B cell (primary cell): ENCODE data around the gene RTN4RL1. TPM values are rescaled to one million over a fixed set of nuclear protein-coding genes. Genes with fewer than 3 reads are reported as not detected.

ENCODE experiments used
- ATAC-seq: fragments of 200-7000 bp; cut with Tn5 transposase; one replicate; pipeline ENCODE4 v1.10.0; 2021; ENCODE audit warnings: low read depth, mild to moderate bottlenecking, moderate number of reproducible peaks, moderate library complexity
- CTCF ChIA-PET: fragments of 350-600 bp; sonication (Branson Sonifier 250); formaldehyde crosslinking; loops from one replicate; lab custom pipeline; 2021; ENCODE audit warnings: antibody characterized with exemption, inconsistent platforms; lab: Charles Lee
- POLR2A ChIA-PET: fragments of 350-600 bp; sonication (Branson Sonifier 250); formaldehyde crosslinking; loops from one replicate; lab custom pipeline; 2021; ENCODE audit warnings: antibody characterized with exemption; lab: Charles Lee
- DNase-seq: peaks from one replicate; pipeline ENCODE4 v3.0.0; 2013
- H2AFZ ChIP-seq: 2 replicates; pipeline ENCODE4 v1.6.1; 2012; ENCODE audit warnings: mild to moderate bottlenecking, low read depth, low read length; ENCODE audit not compliant: insufficient read depth, poor library complexity, severe bottlenecking
- H3K27ac ChIP-seq, 2 donors: 1 replicate in 1 of 2; 2 replicates in 1 of 2; pipeline ENCODE4 v1.5.1; 2012 to 2013; ENCODE audit warnings: low read length in 2 of 2, mild to moderate bottlenecking in 2 of 2, moderate library complexity in 1 of 2
- H3K27me3 ChIP-seq, 4 experiments: fragments of 200-600 bp in 1 of 4; sonication (generic) in 1 of 4; replicated peaks in 1 of 4; 1 replicate in 2 of 4; 2 replicates in 2 of 4; pipeline versions ENCODE4 v1.6.1 to v1.7.0; 2013 to 2016; ENCODE audit warnings: low read length in 3 of 4, mild to moderate bottlenecking in 2 of 4, mixed read lengths in 1 of 4, moderate library complexity in 1 of 4; ENCODE audit not compliant: insufficient read depth in 4 of 4, control insufficient read depth in 3 of 4; ENCODE audit errors: control extremely low read depth in 1 of 4
- H3K36me3 ChIP-seq, 2 experiments: replicated peaks in 1 of 2; 1 replicate in 1 of 2; 2 replicates in 1 of 2; pipeline versions ENCODE4 v1.6.1 to v1.7.1; 2013; ENCODE audit warnings: low read length in 1 of 2; ENCODE audit not compliant: insufficient read depth in 2 of 2, control insufficient read depth in 1 of 2; ENCODE audit errors: control extremely low read depth in 1 of 2, extremely low read depth in 1 of 2
- H3K4me1 ChIP-seq, 2 donors: fragments of 200-600 bp in 1 of 2; sonication (generic) in 1 of 2; 1 replicate in 1 of 2; 2 replicates in 1 of 2; pipeline versions ENCODE4 v1.5.1 to v1.6.1; 2013 to 2017; ENCODE audit warnings: low read length in 2 of 2; ENCODE audit not compliant: control insufficient read depth in 2 of 2, insufficient read depth in 2 of 2
- H3K4me2 ChIP-seq: replicated peaks from 2 replicates; pipeline ENCODE3; 2012; ENCODE audit warnings: mild to moderate bottlenecking, low read depth, low read length; ENCODE audit not compliant: poor library complexity, severe bottlenecking
- H3K4me3 ChIP-seq, 5 experiments: fragments of 200-600 bp in 1 of 5; sonication (generic) in 1 of 5; 1 replicate in 3 of 5; 2 replicates in 2 of 5; pipeline versions ENCODE4 v1.5.1 to v1.7.0; 2011 to 2016; ENCODE audit warnings: low read length in 4 of 5, mild to moderate bottlenecking in 4 of 5, low read depth in 2 of 5, control low read depth in 1 of 5, moderate library complexity in 1 of 5; ENCODE audit not compliant: insufficient read depth in 1 of 5; ENCODE audit errors: control extremely low read depth in 1 of 5, extremely low read depth in 1 of 5
- H3K79me2 ChIP-seq: fragments of 200-600 bp; sonication (generic); one replicate; pipeline ENCODE4 v1.6.0; 2016; ENCODE audit warnings: low read length; ENCODE audit not compliant: control insufficient read depth, insufficient read depth
- H3K9ac ChIP-seq: fragments of 200-600 bp; sonication (generic); 2 replicates; pipeline ENCODE4 v1.6.1; 2017; ENCODE audit warnings: mild to moderate bottlenecking, low read length, moderate library complexity
- H3K9me3 ChIP-seq, 3 donors: one replicate each; pipeline versions ENCODE4 v1.6.1 to v1.7.1; 2013; ENCODE audit warnings: low read length in 2 of 3; ENCODE audit not compliant: control insufficient read depth in 2 of 3, insufficient read depth in 1 of 3; ENCODE audit errors: control extremely low read depth in 1 of 3
- H4K20me1 ChIP-seq: 2 replicates; pipeline ENCODE4 v1.6.0; 2012; ENCODE audit warnings: mild to moderate bottlenecking, low read length; ENCODE audit not compliant: insufficient read depth, control insufficient read depth, poor library complexity, severe bottlenecking
- H3K27ac Mint-ChIP-seq: one replicate; pipeline ENCODE4 v1.8.0; 2021; ENCODE audit warnings: mixed read lengths
- H3K27me3 Mint-ChIP-seq: one replicate; pipeline ENCODE4 v1.8.0; 2021; ENCODE audit warnings: mixed read lengths
- H3K4me1 Mint-ChIP-seq: one replicate; pipeline ENCODE4 v1.8.0; 2021; ENCODE audit warnings: mixed read lengths
- H3K4me3 Mint-ChIP-seq: one replicate; pipeline ENCODE4 v1.8.0; 2021; ENCODE audit warnings: mixed read lengths
- H3K9me3 Mint-ChIP-seq: one replicate; pipeline ENCODE4 v1.8.0; 2022; ENCODE audit warnings: mixed read lengths; ENCODE audit not compliant: insufficient read depth
- CTCF ChIP-seq: fragments of 200-600 bp; IDR thresholded peaks from one replicate; pipeline ENCODE4 v1.8.0; 2022; ENCODE audit warnings: antibody characterized with exemption, mild to moderate bottlenecking
- EZH2 ChIP-seq: IDR thresholded peaks from 2 replicates; pipeline ENCODE4 v1.6.1; 2012; ENCODE audit warnings: borderline replicate concordance, low read depth, mild to moderate bottlenecking, moderate library complexity, low read length; ENCODE audit not compliant: insufficient read depth, poor library complexity, severe bottlenecking
- WGBS: methylation state at CpG from one replicate; pipeline ENCODE4 v1.1.5; 2013; ENCODE audit warnings: missing lambda C conversion rate; ENCODE audit not compliant: insufficient coverage; 5-methylcytosine and 5-hydroxymethylcytosine counted together
- intact Hi-C: fragments of 100-400 bp; cut with micrococcal nuclease; formaldehyde crosslinking; loops from one replicate; pipeline ENCODE4 v1.10.0; 2022
- polyA plus RNA-seq: library from polyadenylated mRNA; depleted of rRNA; stranded (reverse); fragments of >200 nt; gene quantifications from 2 replicates; pipeline ENCODE4 v1.2.3, GENCODE V29; 2012
- total RNA-seq, 2 donors: library from RNA; stranded (reverse); fragments of 120-200 nt in 1 of 2; gene quantifications; 1 replicate in 1 of 2; 2 replicates in 1 of 2; pipeline versions ENCODE4 v1.2.3 to v1.2.4, GENCODE V29; 2013 to 2022

RTN4RL1 gene
- total and polyA plus RNA-seq, 2 donors (not counting 1 experiment from before 2014, with no cell fraction given) = 0.03 to 0.07 TPM

- Histone ChIP-seq H3K79me2 (no peaks in the 10 kb centered on the region), H2AFZ (no peak overlapping the region), H3K36me3 (peaks cover 0 to 22% of the 10 kb centered on the region in 2 experiments), H3K4me2 (peak overlapping the region; percentile 39), H3K9ac (no peak overlapping the region), H3K4me3 (no peak overlapping the region), H3K4me1 (peaks cover 33 to 44% of the 10 kb centered on the region in 2 donors), H3K9me3 (no peaks in the 10 kb centered on the region), H4K20me1 (peaks cover 5% of the 10 kb centered on the region), H3K27ac (peak overlapping the region in 1 of 2 donors; percentile 64), H3K27me3 (peaks cover 0 to 9% (median 2%) of the 10 kb centered on the region in 4 experiments)
- ATAC-seq = peak; percentile 5
- Mint-ChIP-seq H3K9me3 (no peaks in the 10 kb centered on the region), H3K27ac (peak overlapping the region; percentile 86), H3K27me3 (no peaks in the 10 kb centered on the region), H3K4me3 (peak overlapping the region; percentile 43), H3K4me1 (peaks cover 48% of the 10 kb centered on the region)
- intact Hi-C loops = no loop called here
- peak; percentile 38 for DNase-seq
- TF ChIP-seq CTCF (no peak), EZH2 (no peak)
- 46% methylated on average over 8 of the region's 16 CpGs for WGBS
- ChIA-PET CTCF (interaction anchor here (0.8 to 3.8 kb wide), 8 partner anchors 8 to 181 kb away, joined by 3 to 17 read pairs (median 4); partner anchors contain the start of gene HIC1), POLR2A (interaction anchor here (0.5 to 0.6 kb wide), 2 partner anchors 24 to 27 kb away, joined by 3 to 6 read pairs; no protein-coding TSS in a partner anchor)
These were observed 38.4 kb upstream of the RTN4RL1 start for GRCh38 chr17:2063261-2064146.
